GM12891 (cell line): ENCODE data around the gene NSFL1C.

Source experiments
- DNase-seq: peaks from one replicate; pipeline ENCODE4 v3.0.0; 2011; ENCODE audit warnings: low spot score; ENCODE audit not compliant: insufficient read length
- FAIRE-seq: peaks from 2 replicates; lab custom pipeline; 2011; peaks lifted over from hg19 to GRCh38; lab: Jason Lieb, UNC
- PAX5 ChIP-seq: IDR thresholded peaks from 2 replicates; pipeline ENCODE4 v1.6.1; 2011; ENCODE audit warnings: low read length, moderate library complexity, mild to moderate bottlenecking; ENCODE audit not compliant: insufficient read depth, severe bottlenecking
- POLR2A ChIP-seq: IDR thresholded peaks from 2 replicates; pipeline ENCODE4 v1.6.1; 2011; ENCODE audit warnings: low read depth, low read length, control low read depth
- POLR2AphosphoS5 ChIP-seq: IDR thresholded peaks from 2 replicates; pipeline ENCODE4 v1.6.1; 2011; ENCODE audit warnings: low read depth, low read length, control low read depth
- POU2F2 ChIP-seq: IDR thresholded peaks from 2 replicates; pipeline ENCODE4 v1.6.1; 2011; ENCODE audit warnings: low read depth, mild to moderate bottlenecking, control low read depth, low read length, moderate library complexity
- SPI1 ChIP-seq: IDR thresholded peaks from 2 replicates; pipeline ENCODE4 v1.6.1; 2011; ENCODE audit warnings: low read depth, low read length, control low read depth
- TAF1 ChIP-seq: IDR thresholded peaks from 2 replicates; pipeline ENCODE4 v1.6.1; 2011; ENCODE audit warnings: low read depth, low read length, control low read depth

Gene NSFL1C

DNA sequence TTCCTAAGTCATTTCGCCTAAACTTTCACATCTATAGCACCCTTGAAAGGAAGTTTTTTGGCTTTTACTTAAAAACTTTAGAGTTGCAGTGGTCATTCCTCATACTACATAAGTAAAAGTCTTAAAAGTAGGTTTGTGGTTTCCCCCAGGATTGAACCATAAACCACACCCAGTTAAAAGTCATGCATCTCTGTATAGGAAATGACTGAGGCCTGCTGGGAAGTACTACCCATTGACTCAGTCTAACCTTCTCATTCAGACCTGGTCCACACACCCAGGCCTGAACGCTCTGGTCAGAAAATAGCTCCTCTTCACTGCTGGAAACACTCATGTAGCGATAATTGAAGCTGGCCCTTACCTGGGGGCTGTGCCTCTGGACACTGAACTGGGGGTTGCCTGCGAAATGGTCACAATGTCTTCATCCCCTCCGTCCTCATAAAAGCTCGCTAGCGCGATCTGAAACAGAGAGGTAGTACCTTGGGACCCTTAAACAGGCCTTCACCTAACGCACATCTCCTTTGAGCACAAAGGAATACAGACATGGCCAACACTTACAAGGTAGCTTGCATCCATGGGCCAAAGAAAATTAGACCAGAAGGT, 2.6 kb downstream of the NSFL1C start:
- FAIRE-seq, result no peak
- no peak for DNase-seq

DNA sequence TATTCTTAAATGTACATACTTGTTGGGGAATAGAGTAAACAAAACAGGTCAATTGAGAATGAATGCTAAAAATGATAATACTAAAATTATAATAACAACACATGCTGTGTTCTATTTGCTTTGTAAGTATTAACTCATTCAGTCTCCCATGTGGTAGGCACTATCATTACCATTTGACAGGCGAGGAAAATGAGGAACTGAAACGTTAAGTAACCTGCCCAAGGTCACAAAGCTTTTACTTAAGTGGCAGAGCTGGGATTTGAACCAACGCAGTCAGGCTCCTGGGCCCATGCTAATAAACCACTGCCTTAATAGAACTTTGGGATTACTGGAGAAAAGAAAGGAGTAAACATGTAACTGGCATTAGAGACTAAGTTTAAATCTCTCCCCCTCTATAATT, 3.8 kb downstream of the NSFL1C start:
- peak; percentile 69 for FAIRE-seq
- TF ChIP-seq SPI1, result peak; percentile 98
- TF ChIP-seq POLR2AphosphoS5, result no peak
- DNase-seq, result no peak

More for the DNA sequence above, 2.6 kb downstream of the NSFL1C start:
- TF ChIP-seq TAF1, result no peak
- no peak for TF ChIP-seq POLR2A
- no peak for TF ChIP-seq POU2F2
- TF ChIP-seq PAX5, result no peak
- no peak for TF ChIP-seq SPI1
- no peak for TF ChIP-seq POLR2AphosphoS5

DNA sequence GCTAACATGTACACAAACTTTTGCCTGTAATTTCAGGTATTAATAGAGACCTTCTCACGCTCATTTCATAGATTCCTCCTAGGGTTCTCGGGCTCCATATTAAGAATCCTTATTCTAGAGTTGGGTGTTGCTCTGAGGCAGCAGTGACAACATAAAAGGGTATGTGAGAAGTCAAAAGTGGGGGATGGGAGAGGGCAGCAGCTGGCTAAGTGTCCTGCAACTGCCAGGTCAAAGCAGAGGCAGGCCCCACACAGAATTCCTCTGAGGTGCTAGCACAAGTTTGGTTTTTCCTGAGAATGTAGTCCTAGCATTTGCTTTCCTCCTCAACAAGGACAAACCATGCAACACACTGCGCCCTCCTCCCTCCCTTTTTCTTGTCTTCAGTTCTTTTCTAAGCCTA, 4.6 kb downstream of the NSFL1C start:
- FAIRE-seq, result no peak
- TF ChIP-seq POLR2AphosphoS5, result no peak
- TF ChIP-seq PAX5, result no peak
- TF ChIP-seq POU2F2, result no peak
- TF ChIP-seq TAF1, result no peak
- no peak for TF ChIP-seq SPI1
- TF ChIP-seq POLR2A, result no peak
- DNase-seq, result no peak

DNA sequence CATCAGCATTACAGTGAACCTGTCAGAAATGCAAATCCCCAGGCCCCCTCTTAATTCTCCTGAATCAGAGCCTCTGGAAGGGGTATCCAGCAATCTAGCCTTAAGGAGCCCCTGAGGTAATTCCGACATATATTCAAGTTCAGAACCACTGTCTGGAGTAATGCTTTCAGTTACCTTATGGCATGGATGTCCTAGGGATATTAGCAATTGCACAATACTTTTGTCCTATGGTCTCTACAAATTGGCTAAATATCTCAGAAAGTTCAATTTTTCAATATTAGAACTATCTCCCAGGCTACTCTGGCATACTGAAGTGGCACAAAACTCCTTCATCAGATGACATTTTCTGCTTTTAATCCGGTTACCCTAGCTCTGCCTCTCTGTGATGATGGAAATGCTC, 6.4 kb downstream of the NSFL1C start:
- TF ChIP-seq POLR2AphosphoS5, result no peak
- TF ChIP-seq SPI1, result no peak
- TF ChIP-seq POU2F2, result no peak
- no peak for TF ChIP-seq POLR2A
- TF ChIP-seq TAF1, result no peak
- TF ChIP-seq PAX5, result no peak
- FAIRE-seq (no peak), DNase-seq (no peak)

DNA sequence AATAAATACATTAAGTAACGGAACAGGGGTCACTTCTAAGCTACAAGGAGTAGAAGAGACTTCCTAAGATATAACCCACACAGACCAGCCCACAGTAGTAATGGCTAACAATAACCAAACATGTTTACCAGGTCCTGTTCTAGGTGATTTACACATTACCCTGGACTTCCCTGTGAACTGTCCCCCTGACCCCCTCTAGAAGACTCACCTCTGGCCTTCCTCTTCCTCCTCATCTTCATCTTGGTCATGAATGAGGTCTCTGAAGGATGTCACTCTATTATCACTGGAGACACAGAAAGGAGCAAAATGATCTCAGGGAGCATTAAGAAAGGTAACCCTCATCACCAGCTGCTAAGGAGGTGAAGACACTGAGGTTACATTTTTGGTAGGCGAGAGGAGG, 8.7 kb downstream of the NSFL1C start:
- TF ChIP-seq POU2F2 (no peak), PAX5 (no peak), TAF1 (no peak), POLR2A (no peak), SPI1 (no peak), POLR2AphosphoS5 (no peak)
- no peak for DNase-seq
- no peak for FAIRE-seq

DNA sequence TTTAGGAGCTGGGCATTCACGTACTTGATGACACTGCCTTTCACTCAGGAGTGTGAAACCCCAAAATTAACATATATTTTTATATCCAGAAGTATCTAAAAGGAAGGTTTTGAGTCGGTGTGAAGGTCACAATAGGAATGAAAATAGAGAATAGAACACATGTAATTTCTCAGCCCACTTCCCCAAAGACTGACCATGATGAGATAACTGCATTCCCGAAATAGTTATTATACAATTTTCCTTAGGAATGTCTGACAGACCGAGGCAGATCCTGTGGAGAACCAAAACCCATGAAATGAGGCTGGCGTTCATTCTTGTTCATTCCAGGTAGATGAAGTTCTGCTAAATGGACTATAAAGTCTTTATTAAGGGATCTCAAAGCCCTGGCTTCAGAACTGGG, 10.3 kb downstream of the NSFL1C start:
- FAIRE-seq (no peak), DNase-seq (no peak)
- TF ChIP-seq POLR2AphosphoS5, result no peak
- TF ChIP-seq TAF1, result no peak
- no peak for TF ChIP-seq PAX5
- no peak for TF ChIP-seq POU2F2
- no peak for TF ChIP-seq POLR2A
- TF ChIP-seq SPI1, result no peak

DNA sequence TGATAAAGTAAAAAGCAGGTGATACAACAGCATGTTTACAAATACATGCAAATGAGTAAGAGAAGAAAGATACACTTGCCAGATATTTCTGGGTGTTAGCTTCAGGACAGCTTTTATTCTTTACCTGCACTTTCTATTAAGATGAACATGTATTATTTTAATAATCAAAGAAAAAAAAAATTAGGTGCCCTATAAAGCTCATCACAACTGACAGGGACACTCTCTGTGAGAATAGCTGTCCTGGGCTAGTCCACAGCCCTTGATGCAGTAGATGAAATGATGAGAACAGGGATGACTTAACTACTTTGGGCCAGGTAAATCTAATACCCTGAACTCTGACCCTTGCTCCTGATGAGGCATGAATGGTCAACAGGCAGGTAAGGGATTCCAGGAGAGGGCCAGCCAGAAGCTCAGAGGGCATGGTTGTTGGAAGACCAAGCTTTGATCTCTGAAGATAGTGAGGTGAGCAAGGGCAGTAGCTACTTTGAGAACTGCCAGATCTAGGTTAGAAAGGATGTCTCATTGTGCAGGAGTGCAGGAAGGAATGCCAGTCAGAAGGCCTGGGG, 15.6 kb downstream of the NSFL1C start:
- DNase-seq (no peak), FAIRE-seq (no peak)
- no peak for TF ChIP-seq PAX5
- TF ChIP-seq POU2F2, result no peak
- TF ChIP-seq TAF1, result no peak
- TF ChIP-seq POLR2A, result no peak
- TF ChIP-seq SPI1, result no peak
- TF ChIP-seq POLR2AphosphoS5, result no peak

DNA sequence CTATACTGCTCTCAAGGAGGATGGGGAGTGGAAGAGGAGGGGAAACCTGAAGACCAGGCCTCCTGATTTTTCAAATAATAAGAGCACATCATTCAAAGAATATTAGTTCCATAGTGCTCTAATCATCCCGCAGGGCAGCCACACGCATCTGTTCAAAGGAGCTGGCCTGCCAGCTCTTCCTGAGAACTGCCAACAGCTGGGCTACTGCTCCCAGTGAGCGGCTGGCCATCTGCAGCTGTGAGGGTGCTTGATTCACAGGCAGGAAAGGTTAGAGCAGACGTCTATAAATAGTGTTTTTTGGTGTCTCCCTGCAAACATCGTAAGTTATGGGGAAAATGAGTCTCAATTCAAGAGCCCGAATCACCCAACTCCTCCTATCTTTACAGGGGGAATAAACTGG, 17.3 kb downstream of the NSFL1C start:
- FAIRE-seq (no peak), DNase-seq (no peak)
- TF ChIP-seq POLR2AphosphoS5 (no peak), TAF1 (no peak), POU2F2 (no peak), POLR2A (no peak), SPI1 (no peak), PAX5 (no peak)

DNA sequence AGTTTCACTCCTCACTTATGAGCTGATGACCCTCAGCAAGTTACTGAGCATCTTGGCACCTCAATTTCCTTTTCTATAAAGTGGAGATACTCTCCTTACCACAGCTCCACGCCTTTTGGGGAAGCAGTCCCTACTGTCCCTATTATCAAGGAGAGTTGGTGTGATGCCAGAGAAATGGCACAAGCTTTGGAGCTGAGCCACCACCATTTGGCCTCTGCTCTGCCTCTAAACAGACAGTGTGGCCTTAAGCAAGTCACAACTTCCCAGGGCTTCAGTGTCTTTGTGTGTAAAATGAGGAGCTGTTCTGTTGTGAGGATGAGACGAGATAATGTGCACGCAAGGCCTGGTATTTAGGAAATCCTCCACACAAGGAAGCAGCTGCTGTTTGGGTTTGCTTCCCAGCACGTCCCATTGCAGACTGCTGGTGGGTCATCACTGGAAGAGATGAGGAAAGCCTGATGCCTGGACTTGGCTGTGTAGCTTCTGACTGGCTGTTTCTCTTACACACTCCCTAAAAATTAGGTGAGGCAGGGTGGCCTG, 18.5 kb downstream of the NSFL1C start:
- FAIRE-seq, result no peak
- TF ChIP-seq PAX5, result no peak
- TF ChIP-seq TAF1, result no peak
- TF ChIP-seq SPI1, result no peak
- no peak for TF ChIP-seq POU2F2
- no peak for TF ChIP-seq POLR2A
- no peak for TF ChIP-seq POLR2AphosphoS5
- DNase-seq, result no peak

DNA sequence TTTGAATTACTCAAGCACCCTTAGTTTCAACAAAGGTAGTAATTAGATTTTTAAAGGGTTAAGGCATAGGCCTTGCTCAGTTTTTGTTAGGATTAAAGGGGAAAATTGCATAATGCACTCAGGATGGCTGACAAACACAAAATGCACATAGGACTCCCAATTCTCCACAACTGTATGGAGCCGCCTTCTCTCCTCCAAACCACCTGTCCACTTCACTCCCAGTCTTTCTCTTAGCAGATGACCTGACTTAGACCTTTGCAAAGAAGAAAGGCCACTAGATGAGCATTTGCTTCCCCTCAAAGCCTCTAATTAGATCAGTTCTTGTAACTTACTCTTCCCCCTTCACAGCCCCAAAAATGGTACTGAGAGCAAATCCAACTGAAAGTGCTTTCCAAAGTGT, 20.1 kb downstream of the NSFL1C start:
- DNase-seq, result no peak
- FAIRE-seq, result no peak
- no peak for TF ChIP-seq SPI1
- no peak for TF ChIP-seq POU2F2
- TF ChIP-seq PAX5, result no peak
